Measurements from ENCODE around the gene SMARCC2. TPM values are rescaled to one million over a fixed set of nuclear protein-coding genes. Genes with fewer than 3 reads are reported as not detected.

SMARCC2 gene
- total and polyA plus RNA-seq, 2 of the 13 experiments (the other 11 are each of a cell fraction or from before 2014, with no cell fraction given): 21.3 to 24.1 TPM

DNA sequence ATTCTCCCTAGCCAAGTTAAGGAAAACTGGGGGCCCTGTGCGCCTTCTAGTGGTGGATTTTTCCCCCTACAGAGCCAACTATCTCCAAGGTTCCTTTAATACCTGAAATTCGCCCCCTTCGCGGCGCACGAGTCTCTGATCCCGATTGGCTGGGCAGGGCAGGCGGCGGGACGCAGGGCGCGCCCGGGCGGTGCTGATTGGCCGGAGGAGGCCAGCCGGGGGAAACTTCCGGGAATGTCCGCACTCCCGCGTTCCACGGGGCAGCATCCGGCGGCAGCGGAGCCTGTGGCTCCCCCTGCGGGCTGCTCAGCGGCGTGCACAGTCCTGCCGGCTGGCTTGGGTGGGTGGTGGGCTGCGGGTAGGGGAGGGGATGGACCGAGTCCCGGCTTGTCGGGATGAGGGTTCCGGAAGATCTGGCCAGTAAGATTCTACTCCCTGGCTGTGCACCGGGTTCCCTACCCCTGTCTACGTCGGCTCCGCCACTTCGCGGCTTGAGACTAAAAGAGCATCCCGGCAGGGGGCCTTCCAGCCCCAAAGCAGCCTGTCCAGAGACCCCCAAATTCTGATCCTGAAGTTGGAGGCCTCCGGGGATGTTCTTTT, 34.9 kb upstream of the SMARCC2 start, which contains the start of gene NABP2 (continued):
- TF ChIP-seq, protein P1, sequence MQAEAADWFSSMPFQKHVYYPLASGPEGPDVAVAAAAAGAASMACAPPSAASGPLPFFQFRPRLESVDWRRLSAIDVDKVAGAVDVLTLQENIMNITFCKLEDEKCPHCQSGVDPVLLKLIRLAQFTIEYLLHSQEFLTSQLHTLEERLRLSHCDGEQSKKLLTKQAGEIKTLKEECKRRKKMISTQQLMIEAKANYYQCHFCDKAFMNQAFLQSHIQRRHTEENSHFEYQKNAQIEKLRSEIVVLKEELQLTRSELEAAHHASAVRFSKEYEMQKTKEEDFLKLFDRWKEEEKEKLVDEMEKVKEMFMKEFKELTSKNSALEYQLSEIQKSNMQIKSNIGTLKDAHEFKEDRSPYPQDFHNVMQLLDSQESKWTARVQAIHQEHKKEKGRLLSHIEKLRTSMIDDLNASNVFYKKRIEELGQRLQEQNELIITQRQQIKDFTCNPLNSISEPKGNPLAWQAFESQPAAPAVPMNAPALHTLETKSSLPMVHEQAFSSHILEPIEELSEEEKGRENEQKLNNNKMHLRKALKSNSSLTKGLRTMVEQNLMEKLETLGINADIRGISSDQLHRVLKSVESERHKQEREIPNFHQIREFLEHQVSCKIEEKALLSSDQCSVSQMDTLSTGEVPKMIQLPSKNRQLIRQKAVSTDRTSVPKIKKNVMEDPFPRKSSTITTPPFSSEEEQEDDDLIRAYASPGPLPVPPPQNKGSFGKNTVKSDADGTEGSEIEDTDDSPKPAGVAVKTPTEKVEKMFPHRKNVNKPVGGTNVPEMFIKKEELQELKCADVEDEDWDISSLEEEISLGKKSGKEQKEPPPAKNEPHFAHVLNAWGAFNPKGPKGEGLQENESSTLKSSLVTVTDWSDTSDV (CRISPR knock-in tag; IDR thresholded peaks at IDR 0.05): peak; percentile 50; the same call in 1 of the 2 replicates
- TF ChIP-seq ZNF331 (CRISPR knock-in tag; IDR thresholded peaks at IDR 0.05) (peak; percentile 26; the same call in 1 of the 2 replicates), TBL1XR1 (IDR thresholded peaks at IDR 0.05; ENCODE audit: borderline replicate concordance, low read length, partially characterized antibody) (no peak), REL (CRISPR knock-in tag; conservative IDR thresholded peaks at IDR 0.05) (no peak), ZNF326 (CRISPR knock-in tag; IDR thresholded peaks at IDR 0.05; ENCODE audit: borderline replicate concordance) (no peak), ADNP (CRISPR knock-in tag; IDR thresholded peaks at IDR 0.05) (no peak), NKX3-1 (CRISPR knock-in tag; IDR thresholded peaks at IDR 0.05) (no peak), ZNF101 (CRISPR knock-in tag; IDR thresholded peaks at IDR 0.05; ENCODE audit: borderline replicate concordance, low read depth) (no peak), ZBTB21 (CRISPR knock-in tag; IDR thresholded peaks at IDR 0.05) (0 out of 2 replicates have a peak, but pooled peaks have one; percentile 40), ZNF605 (CRISPR knock-in tag; IDR thresholded peaks at IDR 0.05) (peak; percentile 92), AHR (CRISPR knock-in tag; IDR thresholded peaks at IDR 0.05) (no peak), GTF2F1 (IDR thresholded peaks at IDR 0.05; ENCODE audit: low read length) (no peak), POLR2A (IDR thresholded peaks at IDR 0.05; ENCODE audit: insufficient read depth in 1 of 2, low read depth in 2 of 2, low read length in 2 of 2) (no peak), FOXJ3 (CRISPR knock-in tag; IDR thresholded peaks at IDR 0.05; ENCODE audit: borderline replicate concordance) (peak; percentile 25; the same call in 1 of the 2 replicates), SOX13 (IDR thresholded peaks at IDR 0.05) (no peak), SOX13 (CRISPR knock-in tag; conservative IDR thresholded peaks at IDR 0.05 in 1 of 2, IDR thresholded peaks at IDR 0.05 in 1 of 2) (no peak), BRCA1 (CRISPR knock-in tag; IDR thresholded peaks at IDR 0.05) (no peak), ZNF619 (CRISPR knock-in tag; IDR thresholded peaks at IDR 0.05) (no peak), ZNF747 (CRISPR knock-in tag; IDR thresholded peaks at IDR 0.05; ENCODE audit: borderline replicate concordance) (0 out of 2 replicates have a peak, but pooled peaks have one; percentile 28), POLR2AphosphoS5 (IDR thresholded peaks at IDR 0.05; ENCODE audit: low read depth, low read length) (no peak; the same call in 1 of the 2 replicates)
- TF ChIP-seq, protein P2, sequence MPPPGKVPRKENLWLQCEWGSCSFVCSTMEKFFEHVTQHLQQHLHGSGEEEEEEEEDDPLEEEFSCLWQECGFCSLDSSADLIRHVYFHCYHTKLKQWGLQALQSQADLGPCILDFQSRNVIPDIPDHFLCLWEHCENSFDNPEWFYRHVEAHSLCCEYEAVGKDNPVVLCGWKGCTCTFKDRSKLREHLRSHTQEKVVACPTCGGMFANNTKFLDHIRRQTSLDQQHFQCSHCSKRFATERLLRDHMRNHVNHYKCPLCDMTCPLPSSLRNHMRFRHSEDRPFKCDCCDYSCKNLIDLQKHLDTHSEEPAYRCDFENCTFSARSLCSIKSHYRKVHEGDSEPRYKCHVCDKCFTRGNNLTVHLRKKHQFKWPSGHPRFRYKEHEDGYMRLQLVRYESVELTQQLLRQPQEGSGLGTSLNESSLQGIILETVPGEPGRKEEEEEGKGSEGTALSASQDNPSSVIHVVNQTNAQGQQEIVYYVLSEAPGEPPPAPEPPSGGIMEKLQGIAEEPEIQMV (CRISPR knock-in tag; IDR thresholded peaks at IDR 0.05; ENCODE audit: low read depth): peak; percentile 60; the same call in 1 of the 2 replicates
- TF ChIP-seq, protein P3, sequence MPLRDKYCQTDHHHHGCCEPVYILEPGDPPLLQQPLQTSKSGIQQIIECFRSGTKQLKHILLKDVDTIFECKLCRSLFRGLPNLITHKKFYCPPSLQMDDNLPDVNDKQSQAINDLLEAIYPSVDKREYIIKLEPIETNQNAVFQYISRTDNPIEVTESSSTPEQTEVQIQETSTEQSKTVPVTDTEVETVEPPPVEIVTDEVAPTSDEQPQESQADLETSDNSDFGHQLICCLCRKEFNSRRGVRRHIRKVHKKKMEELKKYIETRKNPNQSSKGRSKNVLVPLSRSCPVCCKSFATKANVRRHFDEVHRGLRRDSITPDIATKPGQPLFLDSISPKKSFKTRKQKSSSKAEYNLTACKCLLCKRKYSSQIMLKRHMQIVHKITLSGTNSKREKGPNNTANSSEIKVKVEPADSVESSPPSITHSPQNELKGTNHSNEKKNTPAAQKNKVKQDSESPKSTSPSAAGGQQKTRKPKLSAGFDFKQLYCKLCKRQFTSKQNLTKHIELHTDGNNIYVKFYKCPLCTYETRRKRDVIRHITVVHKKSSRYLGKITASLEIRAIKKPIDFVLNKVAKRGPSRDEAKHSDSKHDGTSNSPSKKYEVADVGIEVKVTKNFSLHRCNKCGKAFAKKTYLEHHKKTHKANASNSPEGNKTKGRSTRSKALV (CRISPR knock-in tag; IDR thresholded peaks at IDR 0.05): 0 out of 2 replicates have a peak, but pooled peaks have one; percentile 29
- TF ChIP-seq, protein P4, sequence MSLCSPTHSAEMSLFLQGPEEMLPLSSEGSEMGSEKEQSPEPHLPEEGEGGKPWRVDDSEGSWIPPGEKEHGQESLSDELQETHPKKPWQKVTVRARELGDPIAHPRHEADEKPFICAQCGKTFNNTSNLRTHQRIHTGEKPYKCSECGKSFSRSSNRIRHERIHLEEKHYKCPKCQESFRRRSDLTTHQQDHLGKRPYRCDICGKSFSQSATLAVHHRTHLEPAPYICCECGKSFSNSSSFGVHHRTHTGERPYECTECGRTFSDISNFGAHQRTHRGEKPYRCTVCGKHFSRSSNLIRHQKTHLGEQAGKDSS (CRISPR knock-in tag; IDR thresholded peaks at IDR 0.05; ENCODE audit: borderline replicate concordance, low read depth): 0 out of 2 replicates have a peak, but pooled peaks have one; percentile 35
- TF ChIP-seq, protein P5, sequence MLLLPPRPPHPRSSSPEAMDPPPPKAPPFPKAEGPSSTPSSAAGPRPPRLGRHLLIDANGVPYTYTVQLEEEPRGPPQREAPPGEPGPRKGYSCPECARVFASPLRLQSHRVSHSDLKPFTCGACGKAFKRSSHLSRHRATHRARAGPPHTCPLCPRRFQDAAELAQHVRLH (CRISPR knock-in tag; IDR thresholded peaks at IDR 0.05; ENCODE audit: borderline replicate concordance, low read depth): 0 out of 2 replicates have a peak, but pooled peaks have one; percentile 27
